ENCODE data around the gene DRC3.
"Not testable (repeated sequence)": the region's sequence is repeated elsewhere in the genome, so short reads cannot be mapped to it uniquely, and the experiment has no call there.

Gene DRC3

DNA sequence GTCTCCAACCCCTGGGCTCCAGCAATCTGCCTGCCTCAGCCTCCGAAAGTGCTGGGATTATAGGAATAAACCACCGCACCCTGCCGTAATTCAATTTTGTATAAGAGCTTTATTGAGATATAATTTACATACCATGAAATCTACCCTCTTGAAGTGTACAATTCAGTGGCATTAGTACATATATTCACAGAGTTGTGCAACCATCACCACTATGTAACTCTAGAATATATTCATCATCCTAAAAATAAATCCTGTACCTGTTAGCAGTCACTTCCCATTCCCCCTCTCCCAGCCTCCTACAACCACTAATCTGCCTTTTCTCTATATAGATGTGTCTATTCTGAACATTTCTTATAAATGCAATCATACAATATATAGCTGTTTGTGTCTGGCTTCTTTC, 26.6 kb upstream of the DRC3 start:
- Histone ChIP-seq H3K4me3 (no peak overlapping the region), H3K9me3 (replicated peaks in 1 of 11) (no peaks in the 10 kb centered on the region), H3K4me2 (no peak overlapping the region), H3K27me3 (no peaks in the 10 kb centered on the region), H3K9ac (no peak overlapping the region), H3K36me3 (peaks cover 0 to 4% (median 0%) of the 10 kb centered on the region in 11 experiments; a peak in 2 of 22 replicates), H3K4me1 (peaks cover 14 to 55% (median 16%) of the 10 kb centered on the region in 10 experiments), H3K27ac (no peak overlapping the region), H4K20me1 (peaks cover 0 to 16% (median 0%) of the 10 kb centered on the region in 11 experiments; a peak in 6 of 22 replicates)
- no peak for TF ChIP-seq Cebpa-rat (IDR thresholded peaks at IDR 0.05)

DNA sequence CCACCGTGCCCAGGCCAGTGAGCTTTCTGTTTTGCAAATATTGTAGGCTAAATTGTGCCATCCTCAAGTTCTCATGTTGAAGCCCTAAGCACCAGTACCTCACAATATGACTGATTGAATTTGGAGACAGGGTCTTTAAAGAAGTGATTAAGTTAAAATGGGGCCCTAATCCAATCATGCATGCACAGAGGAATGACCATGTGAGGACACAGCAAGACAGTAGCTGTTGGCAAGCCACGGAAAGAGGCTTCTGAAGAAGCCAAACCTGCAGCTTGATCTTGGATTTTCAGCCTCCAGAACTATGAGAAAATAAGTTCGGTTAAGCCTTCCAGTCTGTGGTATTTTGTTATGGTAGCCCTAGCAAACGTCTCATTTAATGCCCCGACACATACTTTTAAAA, 25.4 kb upstream of the DRC3 start:
- peaks cover 0 to 16% (median 0%) of the 10 kb centered on the region in 11 experiments; a peak in 6 of 22 replicates for H4K20me1 ChIP-seq
- peaks cover 0 to 4% (median 0%) of the 10 kb centered on the region in 11 experiments; a peak in 2 of 22 replicates for H3K36me3 ChIP-seq
- H3K4me1 ChIP-seq, result peaks cover 14 to 46% (median 15%) of the 10 kb centered on the region in 10 experiments
- no peak overlapping the region for H3K4me3 ChIP-seq
- no peak for TF ChIP-seq Cebpa-rat (IDR thresholded peaks at IDR 0.05)
- H3K27me3 ChIP-seq, result no peaks in the 10 kb centered on the region
- H3K9me3 ChIP-seq (replicated peaks in 1 of 11), result no peaks in the 10 kb centered on the region
- 0 out of 22 replicates have a peak overlapping the region, but pooled peaks of 1 of the 11 experiments have one; percentile 0 for H3K4me2 ChIP-seq
- no peak overlapping the region for H3K27ac ChIP-seq
- no peak overlapping the region for H3K9ac ChIP-seq

GRCh38 chr17:17947966-17948365, 24.7 kb upstream of the DRC3 start:
- no peak for TF ChIP-seq Cebpa-rat (IDR thresholded peaks at IDR 0.05)
- H3K9ac ChIP-seq, result no peak overlapping the region
- no peaks in the 10 kb centered on the region for H3K27me3 ChIP-seq
- H3K4me1 ChIP-seq, result peaks cover 12 to 40% (median 13%) of the 10 kb centered on the region in 10 experiments
- no peak overlapping the region for H3K27ac ChIP-seq
- peaks cover 0 to 16% (median 0%) of the 10 kb centered on the region in 11 experiments; a peak in 7 of 22 replicates for H4K20me1 ChIP-seq
- H3K36me3 ChIP-seq, result peaks cover 0 to 4% (median 0%) of the 10 kb centered on the region in 11 experiments; a peak in 2 of 22 replicates
- no peak overlapping the region for H3K4me3 ChIP-seq
- no peaks in the 10 kb centered on the region for H3K9me3 ChIP-seq (replicated peaks in 1 of 11)
- peak overlapping the region in 1 of 11 experiments; percentile 4; a peak in 2 of 22 replicates for H3K4me2 ChIP-seq

- peaks cover 0 to 26% (median 0%) of the 10 kb centered on the region in 10 experiments; a peak in 5 of 20 replicates for H3K4me1 ChIP-seq
- no peak overlapping the region for H3K9ac ChIP-seq
- no peak overlapping the region for H3K27ac ChIP-seq
- no peak for TF ChIP-seq Cebpa-rat (IDR thresholded peaks at IDR 0.05)
- peaks cover 0 to 19% (median 2%) of the 10 kb centered on the region in 11 experiments; a peak in 7 of 22 replicates for H3K36me3 ChIP-seq
- peaks cover 0 to 16% (median 0%) of the 10 kb centered on the region in 11 experiments; a peak in 6 of 22 replicates for H4K20me1 ChIP-seq
- no peak overlapping the region for H3K4me2 ChIP-seq
- no peak overlapping the region for H3K4me3 ChIP-seq
- H3K9me3 ChIP-seq (replicated peaks in 1 of 11), result peaks cover 0 to under 1% (median 0%) of the 10 kb centered on the region in 11 experiments; a peak in 1 of 22 replicates
- no peaks in the 10 kb centered on the region for H3K27me3 ChIP-seq
Observed at GRCh38 chr17:17950347-17950746, 22.3 kb upstream of the DRC3 start.

DNA sequence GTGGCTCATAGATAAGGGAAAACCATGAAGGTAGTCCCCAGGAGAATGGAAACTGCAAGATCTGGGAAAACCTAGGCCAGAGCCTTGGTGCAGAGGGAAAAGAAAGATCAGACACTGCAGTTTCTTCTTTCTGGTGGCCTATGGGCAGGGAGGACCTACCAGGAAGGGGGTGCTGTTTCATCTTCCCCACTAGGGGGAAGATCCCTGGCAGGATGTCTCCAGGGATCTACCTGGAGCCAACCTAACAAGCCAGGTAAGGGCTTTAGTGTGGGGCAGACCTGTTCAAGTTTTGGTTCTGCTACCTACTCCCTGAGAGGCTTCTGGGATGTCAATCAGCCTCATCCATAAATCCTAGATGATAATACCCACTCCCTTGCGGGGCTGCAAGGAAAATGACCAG, 21.9 kb upstream of the DRC3 start:
- Histone ChIP-seq H3K27ac (no peak overlapping the region), H3K4me2 (no peak overlapping the region), H3K9ac (no peak overlapping the region)

GRCh38 chr17:17951524-17951923, 21.1 kb upstream of the DRC3 start:
- Histone ChIP-seq H3K4me2 (no peak overlapping the region; a peak in 1 of 22 replicates), H3K36me3 (peaks cover 0 to 31% (median 7%) of the 10 kb centered on the region in 11 experiments; a peak in 11 of 22 replicates), H3K9me3 (replicated peaks in 1 of 11) (peaks cover 0 to 12% (median 9%) of the 10 kb centered on the region in 11 experiments; a peak in 19 of 22 replicates), H3K9ac (no peak overlapping the region), H3K27ac (no peak overlapping the region), H3K27me3 (no peaks in the 10 kb centered on the region), H3K4me3 (no peak overlapping the region), H3K4me1 (peaks cover 0 to 20% (median 0%) of the 10 kb centered on the region in 10 experiments; a peak in 5 of 20 replicates), H4K20me1 (peaks cover 0 to 9% (median 0%) of the 10 kb centered on the region in 11 experiments; a peak in 6 of 22 replicates)
- TF ChIP-seq Cebpa-rat (IDR thresholded peaks at IDR 0.05), result no peak

More for the DNA sequence above, 21.9 kb upstream of the DRC3 start:
- Histone ChIP-seq H4K20me1 (peaks cover 0 to 14% (median 0%) of the 10 kb centered on the region in 11 experiments; a peak in 6 of 22 replicates), H3K9me3 (replicated peaks in 1 of 11) (peaks cover 0 to 5% (median 2%) of the 10 kb centered on the region in 11 experiments; a peak in 9 of 22 replicates), H3K4me3 (no peak overlapping the region), H3K36me3 (peaks cover 0 to 24% (median 6%) of the 10 kb centered on the region in 11 experiments; a peak in 7 of 22 replicates), H3K27me3 (no peaks in the 10 kb centered on the region), H3K4me1 (peaks cover 0 to 25% (median 0%) of the 10 kb centered on the region in 10 experiments; a peak in 5 of 20 replicates)
- TF ChIP-seq Cebpa-rat (IDR thresholded peaks at IDR 0.05), result no peak

- no peak overlapping the region for H3K4me3 ChIP-seq
- H3K4me1 ChIP-seq, result peaks cover 0 to 27% (median under 1%) of the 10 kb centered on the region in 10 experiments; a peak in 11 of 20 replicates
- H3K9me3 ChIP-seq (replicated peaks in 1 of 11), result peaks cover 0 to 17% (median 14%) of the 10 kb centered on the region in 11 experiments; a peak in 19 of 22 replicates
- H3K27ac ChIP-seq, result no peak overlapping the region
- no peaks in the 10 kb centered on the region for H3K27me3 ChIP-seq
- no peak overlapping the region for H3K9ac ChIP-seq
- H3K36me3 ChIP-seq, result peaks cover 0 to 33% (median 9%) of the 10 kb centered on the region in 11 experiments; a peak in 12 of 22 replicates
- peaks cover 0 to 9% (median 0%) of the 10 kb centered on the region in 11 experiments; a peak in 6 of 22 replicates for H4K20me1 ChIP-seq
- no peak for TF ChIP-seq Cebpa-rat (IDR thresholded peaks at IDR 0.05)
- H3K4me2 ChIP-seq, result no peak overlapping the region
Observed at GRCh38 chr17:17952691-17953090, 20.0 kb upstream of the DRC3 start.

- Histone ChIP-seq H3K9me3 (replicated peaks in 1 of 11) (peaks cover 0 to 17% (median 14%) of the 10 kb centered on the region in 11 experiments; a peak in 19 of 22 replicates), H3K27me3 (no peaks in the 10 kb centered on the region), H3K4me3 (no peak overlapping the region), H3K27ac (no peak overlapping the region), H3K4me2 (no peak overlapping the region), H3K4me1 (peaks cover 0 to 32% (median 13%) of the 10 kb centered on the region in 10 experiments; a peak in 13 of 20 replicates), H3K36me3 (peaks cover 0 to 33% (median 9%) of the 10 kb centered on the region in 11 experiments; a peak in 12 of 22 replicates), H3K9ac (no peak overlapping the region), H4K20me1 (peaks cover 0 to 8% (median 0%) of the 10 kb centered on the region in 11 experiments; a peak in 3 of 22 replicates)
- TF ChIP-seq Cebpa-rat (IDR thresholded peaks at IDR 0.05), result no peak
Observed at GRCh38 chr17:17954079-17954478, 18.6 kb upstream of the DRC3 start.

DNA sequence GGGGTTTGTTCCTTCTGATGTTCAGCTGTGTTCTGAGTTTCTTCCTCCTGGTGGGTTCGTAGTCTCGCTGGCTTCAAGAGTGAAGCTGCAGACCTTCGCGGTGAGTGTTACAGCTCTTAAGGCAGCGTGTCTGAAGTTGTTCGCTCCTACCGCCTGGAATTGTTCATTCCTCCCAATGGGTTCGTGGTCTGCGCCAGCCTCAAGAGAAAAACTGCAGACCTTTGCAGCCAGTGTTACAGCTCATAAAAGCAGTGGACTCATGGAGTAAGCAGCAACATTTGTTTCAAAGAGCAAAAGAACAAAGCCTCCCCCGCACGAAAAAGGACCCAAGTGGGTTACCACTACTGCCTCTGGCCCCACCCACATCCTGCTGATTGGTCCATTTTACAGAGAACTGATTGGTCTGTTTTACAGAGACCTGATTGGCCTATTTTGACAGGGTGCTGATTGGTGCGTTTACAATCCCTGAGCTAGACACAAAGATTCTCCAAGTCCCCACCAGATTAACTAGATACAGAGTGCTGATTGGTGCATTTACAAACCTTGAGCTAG, 16.8 kb upstream of the DRC3 start:
- peaks cover 0 to 46% (median 16%) of the 10 kb centered on the region in 10 experiments; a peak in 13 of 20 replicates for H3K4me1 ChIP-seq

More for the DNA sequence above, 16.8 kb upstream of the DRC3 start:
- not testable (repeated sequence) for H4K20me1 ChIP-seq, H3K4me3 ChIP-seq, H3K27me3 ChIP-seq, H3K4me2 ChIP-seq, H3K9ac ChIP-seq, H3K27ac ChIP-seq
- Histone ChIP-seq H3K9me3 (replicated peaks in 1 of 11) (peaks cover 0 to 17% (median 14%) of the 10 kb centered on the region in 11 experiments; a peak in 19 of 22 replicates), H3K36me3 (peaks cover 0 to 33% (median 9%) of the 10 kb centered on the region in 11 experiments; a peak in 12 of 22 replicates)

Data from BLaER1 treated with 17β-estradiol and CSF1 and Interleukin-3, amounts not matched to agents 10 nM and 100 nM (cell line).